Measurements from ENCODE around the gene CDCA7.
"Not testable (repeated sequence)": the region's sequence is repeated elsewhere in the genome, so short reads cannot be mapped to it uniquely, and the experiment has no call there.

Gene CDCA7

GRCh38 chr2:173354582-173355131 lies at the start of gene CDCA7:
Gene CDCA7 (plus strand): TSS chr2:173354872. CDS start chr2:173354964, 92 bp downstream.
- peak; percentile 55 for DNase-seq

GRCh38 chr2:173305303-173305702 lies 49.4 kb upstream of the CDCA7 start:
- no peak for DNase-seq

- no peak for DNase-seq
Measured at GRCh38 chr2:173307293-173307692, 47.4 kb upstream of the CDCA7 start.

GRCh38 chr2:173309370-173309769 lies 45.3 kb upstream of the CDCA7 start:
- DNase-seq = not testable (repeated sequence)

- no peak for DNase-seq
Measured at GRCh38 chr2:173311844-173312606, 42.6 kb upstream of the CDCA7 start.

- DNase-seq = no peak
Measured at GRCh38 chr2:173323371-173323770, 31.3 kb upstream of the CDCA7 start.

- no peak for DNase-seq
Measured at GRCh38 chr2:173326806-173327205, 27.9 kb upstream of the CDCA7 start.

GRCh38 chr2:173327421-173327820 lies 27.3 kb upstream of the CDCA7 start:
- no peak for DNase-seq

GRCh38 chr2:173333003-173333402 lies 21.7 kb upstream of the CDCA7 start:
- not testable (repeated sequence) for DNase-seq

GRCh38 chr2:173339807-173340206 lies 14.9 kb upstream of the CDCA7 start:
- DNase-seq = no peak

- no peak for DNase-seq
Measured at GRCh38 chr2:173343921-173344320, 10.8 kb upstream of the CDCA7 start.

GRCh38 chr2:173346035-173346434 lies 8.6 kb upstream of the CDCA7 start:
- no peak for DNase-seq

- no peak for DNase-seq
Measured at GRCh38 chr2:173347305-173348168, 7.1 kb upstream of the CDCA7 start.

GRCh38 chr2:173349287-173349686 lies 5.4 kb upstream of the CDCA7 start:
- DNase-seq = no peak

GRCh38 chr2:173350383-173350782 lies 4.3 kb upstream of the CDCA7 start:
- no peak for DNase-seq

- no peak for DNase-seq
Measured at GRCh38 chr2:173351879-173352278, 2.8 kb upstream of the CDCA7 start.

- no peak for DNase-seq
Measured at GRCh38 chr2:173353556-173353955, 1.1 kb upstream of the CDCA7 start.

GRCh38 chr2:173354073-173354581 lies 545 bp upstream of the CDCA7 start:
- DNase-seq = no peak

GRCh38 chr2:173355132-173355865 lies 627 bp downstream of the CDCA7 start:
- peak; percentile 19 for DNase-seq

GRCh38 chr2:173355866-173356508 lies 1.3 kb downstream of the CDCA7 start:
- DNase-seq = no peak

GRCh38 chr2:173357346-173357745 lies 2.7 kb downstream of the CDCA7 start:
- DNase-seq = no peak

- DNase-seq = no peak
Measured at GRCh38 chr2:173358616-173359015, 3.9 kb downstream of the CDCA7 start.
